ENCODE data around the gene SLC25A23. TPM values are rescaled to one million over a fixed set of nuclear protein-coding genes. Genes with fewer than 3 reads are reported as not detected.

SLC25A23 gene
- total and polyA plus RNA-seq, 9 of the 15 experiments (the other 6 are each of a cell fraction or from before 2014, with no cell fraction given), result 6.1 to 72.0 (median 26.6) TPM

DNA sequence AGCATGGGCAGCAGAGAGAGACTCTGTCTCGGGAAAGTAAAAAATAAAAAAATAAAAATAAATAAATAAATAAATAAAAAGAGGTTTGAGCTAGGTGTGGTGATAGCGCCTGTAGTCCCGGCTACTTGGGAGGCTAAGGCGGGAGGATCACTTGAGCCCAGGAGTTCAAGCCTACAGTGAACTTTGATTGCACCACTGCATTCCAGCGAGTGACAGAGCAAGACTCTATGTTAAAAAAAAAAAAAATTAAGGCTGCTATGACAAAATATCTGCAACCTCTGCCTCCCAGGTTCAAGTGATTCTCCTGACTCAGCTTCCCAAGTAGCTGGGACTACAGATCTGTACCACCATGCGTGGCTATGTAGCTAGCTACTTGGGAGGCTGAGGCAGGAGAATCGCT is 25.2 kb upstream of the SLC25A23 start:
- no peak overlapping the region for H3K9ac ChIP-seq (ENCODE audit: insufficient read depth in 1 of 2, low read depth in 2 of 2, low read length in 2 of 2)
- no peak overlapping the region for H3K4me2 ChIP-seq (ENCODE audit: insufficient read depth, low read length)
- no peaks in the 10 kb centered on the region for H3K36me3 ChIP-seq (ENCODE audit: control insufficient read depth, insufficient read depth, low read length)
- H3K79me2 ChIP-seq (ENCODE audit: control insufficient read depth, insufficient read depth, low read length), result no peaks in the 10 kb centered on the region
- no peak overlapping the region for H3K4me3 ChIP-seq
- H3K27ac ChIP-seq (ENCODE audit: extremely low read depth, low read depth, low read length), result no peak overlapping the region
- 41% methylated on average over 7 of the region's 7 CpGs for WGBS (ENCODE audit: insufficient coverage, low coverage, missing lambda C conversion rate)
- H3K27me3 ChIP-seq (ENCODE audit: control insufficient read depth in 2 of 2, insufficient read depth in 2 of 2, low read length in 2 of 2), result no peaks in the 10 kb centered on the region
- H2AFZ ChIP-seq (ENCODE audit: low read depth, low read length), result no peak overlapping the region
- H4K20me1 ChIP-seq (replicated peaks; ENCODE audit: control insufficient read depth, insufficient read depth, low read length), result no peaks in the 10 kb centered on the region
- H3K9me3 ChIP-seq (replicated peaks; ENCODE audit: control insufficient read depth, insufficient read depth, low read depth, low read length), result no peaks in the 10 kb centered on the region
- in situ Hi-C loops (cut with MboI) (no loop called here), intact Hi-C loops (cut with micrococcal nuclease) (no loop called here)
- no peaks in the 10 kb centered on the region for H3K9me1 ChIP-seq (ENCODE audit: control insufficient read depth, insufficient read depth, low read length)
- CTCF ChIA-PET (ENCODE audit: low intra/inter-chr PET ratio), result interaction anchor here (0.7 kb wide), 1 partner anchor 143 kb away, joined by 3 read pairs; no protein-coding TSS in a partner anchor
- FAIRE-seq (no peak), ATAC-seq (no peak), DNase-seq (ENCODE audit: extremely low read depth in 1 of 4, low spot score in 3 of 4) (no peak)
- BruUV-seq (replicated peaks), result no TSS peak
- TF ChIP-seq ATF3 (IDR thresholded peaks at IDR 0.05) (no peak), ATF3 (CRISPR knock-in tag; conservative IDR thresholded peaks at IDR 0.05) (no peak), CBX8 (IDR thresholded peaks at IDR 0.05; ENCODE audit: borderline replicate concordance, extremely low read depth, low read depth, low read length, poor library complexity, severe bottlenecking) (no peak), CHD2 (IDR thresholded peaks at IDR 0.05; ENCODE audit: low read depth, low read length) (no peak), NKRF (IDR thresholded peaks at IDR 0.05; ENCODE audit: borderline replicate concordance) (no peak), AFF1 (IDR thresholded peaks at IDR 0.05; ENCODE audit: low read depth in 1 of 2, partially characterized antibody in 2 of 2) (no peak)
- peaks cover 5 to 19% of the 10 kb centered on the region in 2 experiments for H3K4me1 ChIP-seq (replicated peaks in 1 of 2; ENCODE audit: control insufficient read depth in 2 of 2, insufficient read depth in 2 of 2, low read length in 2 of 2)
- POLR2A ChIA-PET, result interaction anchor here (0.6 kb wide), 1 partner anchor 253 kb away, joined by 3 read pairs; the partner anchor contains the start of gene GPR108

Measured in K562 (cell line).